Heart right ventricle (tissue), 16 donors: ENCODE measurements around the gene STAMBP. TPM values are rescaled to one million over a fixed set of nuclear protein-coding genes. Genes with fewer than 3 reads are reported as not detected.
"Not testable (repeated sequence)": the region's sequence is repeated elsewhere in the genome, so short reads cannot be mapped to it uniquely, and the experiment has no call there.

ENCODE experiments used
- ATAC-seq, 8 donors: fragments of 200-7000 bp; cut with Tn5 transposase; one replicate each; pipeline ENCODE4 v1.9.1; 2020; ENCODE audit warnings: mild to moderate bottlenecking in 8 of 8, moderate library complexity in 8 of 8, moderate number of reproducible peaks in 1 of 8
- DNase-seq, 2 donors: peaks; one replicate each; pipeline ENCODE4 v3.0.0-alpha.2; 2020
- H3K27ac ChIP-seq, 10 donors: fragments of 200-600 bp; sonication (generic) in 2 of 10; one replicate each; pipeline versions ENCODE4 v1.5.0 to v1.8.0; 2020 to 2022; ENCODE audit warnings: mild to moderate bottlenecking in 3 of 10
- H3K27me3 ChIP-seq, 7 donors: fragments of 200-600 bp; one replicate each; pipeline ENCODE4 v1.8.0; 2021 to 2022; ENCODE audit warnings: mild to moderate bottlenecking in 2 of 7
- H3K36me3 ChIP-seq, 9 donors: fragments of 200-600 bp; sonication (generic) in 1 of 9; one replicate each; pipeline versions ENCODE4 v1.5.0 to v1.8.0; 2020 to 2022; ENCODE audit warnings: mild to moderate bottlenecking in 2 of 9
- H3K4me1 ChIP-seq, 9 donors: fragments of 200-600 bp; sonication (generic) in 1 of 9; one replicate each; pipeline versions ENCODE4 v1.5.0 to v1.8.0; 2020 to 2022; ENCODE audit warnings: mild to moderate bottlenecking in 4 of 9
- H3K4me3 ChIP-seq, 10 donors: fragments of 200-600 bp; sonication (generic) in 2 of 10; one replicate each; pipeline versions ENCODE4 v1.5.0 to v1.8.0; 2020 to 2022; ENCODE audit warnings: mild to moderate bottlenecking in 7 of 10, moderate library complexity in 2 of 10
- H3K9me3 ChIP-seq, 11 donors: fragments of 200-600 bp in 10 of 11; sonication (generic) in 2 of 11; one replicate each; pipeline versions ENCODE4 v1.5.0 to v1.8.0; 2013 to 2022; ENCODE audit warnings: mild to moderate bottlenecking in 2 of 11, control low read depth in 1 of 11, moderate library complexity in 1 of 11
- CTCF ChIP-seq, 9 donors: fragments of 200-600 bp; sonication (generic) in 2 of 9; IDR thresholded peaks; one replicate each; pipeline versions ENCODE4 v1.5.0 to v1.8.0; 2021 to 2022; ENCODE audit warnings: antibody characterized with exemption in 9 of 9, mild to moderate bottlenecking in 5 of 9, moderate library complexity in 1 of 9
- WGBS, 2 donors: extraction: QIAGEN DNeasy Blood & Tissue Kit; methylation state at CpG; one replicate each; pipeline ENCODE4 v1.1.7; 2013; ENCODE audit warnings: inconsistent platforms in 1 of 2; 5-methylcytosine and 5-hydroxymethylcytosine counted together
- intact Hi-C, 10 donors: fragments of 100-400 bp; cut with DNase I; formaldehyde crosslinking; loops; one replicate each; pipeline versions ENCODE4 v1.11.1 to v1.14.2; 2022
- polyA plus RNA-seq, 2 donors: library from polyadenylated mRNA; stranded (reverse); fragments of 200-250 nt; gene quantifications; one replicate each; pipeline ENCODE4 v1.2.3, GENCODE V29; 2013
- total RNA-seq, 10 donors: library from RNA; stranded (reverse); fragmentation: NEBNext Ultra II Directional in 3 of 10; extraction: Animal tissue kit (Norgen Biotek cat#: 25700) in 3 of 10; gene quantifications; one replicate each; pipeline versions ENCODE4 v1.2.1 to v1.2.4, GENCODE V29; 2021 to 2023
- donor health status: Arrhythmogenic right ventricular cardiomyopathy.
- donor health status: ischemic (EF 13 %, LVEDD 7.1; RV severe dilation, severe dysfunction).
- donor health status: healthy with polysubstance abuse.
- donor health status: DM: no; HTN: yes; CAD: no.
- donor health status: DM: no; HTN: no; CAD: no.
- donor health status: ischemic (EF 25% LVEDD 6.9; RV normal size, moderate dysfunction).
- donor health status: ischemic (EF 25% LVEDD 5.7; RV mildly dilated, moderate dysfunction).
- donor health status: healthy.
- donor health status: DM: yes; HTN: yes; CAD: no.
- donor health status: Ischemic cardiomyopathy.
- donor health status: ischemic (EF 35%, LVEDD 5.7; RV mildly dilated, moderate dysfunction).
- donor health status: nonischemic (EF 11% LVEDD 7.7; RV severe dilation, severe dysfunction).
- donor health status: DM: yes; HTN: yes; CAD: no.
- donor health status: PGD.
- donor health status: ischemic (EF 29% LVEDD 5.4; RV normal size, mild dysfunction).
- donor health status: nonischemic (EF 23%, LVEDD 6.1; RV moderate dilation, normal function).

Gene STAMBP
- total and polyA plus RNA-seq, 12 donors = 12.1 to 37.5 (median 32.3) TPM

GRCh38 chr2:73899801-73900336 is 71.1 kb downstream of the STAMBP start:
- Histone ChIP-seq H3K4me1 (peaks cover 0 to 13% (median 0%) of the 10 kb centered on the region in 9 donors), H3K36me3 (no peaks in the 10 kb centered on the region), H3K9me3 (no peaks in the 10 kb centered on the region), H3K27me3 (peaks cover 0 to 13% (median 0%) of the 10 kb centered on the region in 7 donors), H3K27ac (no peak overlapping the region), H3K4me3 (no peak overlapping the region)
- no peak for TF ChIP-seq CTCF (IDR thresholded peaks at IDR 0.05)
- DNase-seq (no peak), ATAC-seq (no peak)
- intact Hi-C loops = no loop called here
- WGBS, 2 donors = 79% methylated on average over 8 of the region's 8 CpGs

GRCh38 chr2:73901143-73901542 is 72.4 kb downstream of the STAMBP start:
- no peak for TF ChIP-seq CTCF (IDR thresholded peaks at IDR 0.05)
- Histone ChIP-seq H3K27ac (no peak overlapping the region), H3K4me1 (peaks cover 0 to 13% (median 0%) of the 10 kb centered on the region in 9 donors), H3K36me3 (no peaks in the 10 kb centered on the region), H3K4me3 (no peak overlapping the region), H3K27me3 (peaks cover 0 to 13% (median 0%) of the 10 kb centered on the region in 7 donors), H3K9me3 (no peaks in the 10 kb centered on the region)
- intact Hi-C loops = no loop called here
- 81 to 92% methylated on average over 10 of the region's 10 CpGs for WGBS, 2 donors
- DNase-seq = no peak
- no peak for ATAC-seq

GRCh38 chr2:73902284-73902683 is 73.5 kb downstream of the STAMBP start:
- Histone ChIP-seq H3K4me3 (no peak overlapping the region), H3K27me3 (peaks cover 0 to 13% (median 0%) of the 10 kb centered on the region in 7 donors), H3K9me3 (no peaks in the 10 kb centered on the region), H3K27ac (no peak overlapping the region), H3K4me1 (peaks cover 0 to 6% (median 0%) of the 10 kb centered on the region in 9 donors), H3K36me3 (no peaks in the 10 kb centered on the region)
- ATAC-seq (no peak), DNase-seq (no peak)
- intact Hi-C loops = no loop called here
- WGBS, 2 donors = 84 to 85% methylated on average over 4 of the region's 4 CpGs
- TF ChIP-seq CTCF (IDR thresholded peaks at IDR 0.05) = no peak

- 87 to 89% methylated on average over 4 of the region's 4 CpGs for WGBS, 2 donors
- Histone ChIP-seq H3K36me3 (no peaks in the 10 kb centered on the region), H3K27me3 (peaks cover 0 to 13% (median 0%) of the 10 kb centered on the region in 7 donors), H3K27ac (no peak overlapping the region), H3K4me3 (no peak overlapping the region), H3K9me3 (no peaks in the 10 kb centered on the region), H3K4me1 (peaks cover 0 to 13% (median 0%) of the 10 kb centered on the region in 9 donors)
- intact Hi-C loops = no loop called here
- TF ChIP-seq CTCF (IDR thresholded peaks at IDR 0.05) = no peak
- no peak for DNase-seq
- no peak for ATAC-seq
These were observed 74.6 kb downstream of the STAMBP start for GRCh38 chr2:73903313-73903712.

- ATAC-seq, H3K4me3 ChIP-seq, H3K36me3 ChIP-seq, DNase-seq, H3K27ac ChIP-seq, H3K9me3 ChIP-seq, intact Hi-C loops: not testable (repeated sequence)
- H3K27me3 ChIP-seq = peaks cover 0 to 13% (median 0%) of the 10 kb centered on the region in 7 donors
- H3K4me1 ChIP-seq = peaks cover 0 to 13% (median 0%) of the 10 kb centered on the region in 9 donors
- WGBS, 2 donors = 94 to 95% methylated on average over 5 of the region's 5 CpGs
These were observed 75.3 kb downstream of the STAMBP start for GRCh38 chr2:73903949-73904613.
